GM18907 (cell line): Measurements from ENCODE around the gene MAG.

Source experiments
- ATAC-seq: cut with Tn5 transposase; IDR thresholded peaks from one replicate; pipeline ENCODE4 v1.9.1; 2021; ENCODE audit warnings: mild to moderate bottlenecking, moderate library complexity; ENCODE audit not compliant: unreplicated experiment

MAG gene

GRCh38 chr19:35340431-35340830 is 48.5 kb downstream of the MAG start:
- no peak for ATAC-seq

DNA sequence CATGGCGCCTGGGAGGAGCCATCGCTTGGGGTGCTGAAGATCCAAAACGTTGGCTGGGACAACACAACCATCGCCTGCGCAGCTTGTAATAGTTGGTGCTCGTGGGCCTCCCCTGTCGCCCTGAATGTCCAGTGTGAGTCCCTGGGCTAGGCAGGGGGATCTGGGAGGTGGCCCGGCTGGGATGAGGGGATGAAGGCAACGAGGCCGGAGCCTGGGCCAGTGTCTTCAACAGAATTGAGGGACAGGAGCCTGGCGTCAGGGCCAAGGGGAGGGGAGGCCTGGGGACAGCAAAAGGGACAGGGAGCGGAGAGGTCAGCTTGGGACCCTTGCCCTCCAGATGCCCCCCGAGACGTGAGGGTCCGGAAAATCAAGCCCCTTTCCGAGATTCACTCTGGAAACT is 49.0 kb downstream of the MAG start:
- ATAC-seq = no peak

- no peak for ATAC-seq
Observed at GRCh38 chr19:35341565-35342225, 49.7 kb downstream of the MAG start.

GRCh38 chr19:35342430-35342829 is 50.5 kb downstream of the MAG start:
- no peak for ATAC-seq

- ATAC-seq = no peak
Observed at GRCh38 chr19:35344511-35345031, 52.6 kb downstream of the MAG start.

DNA sequence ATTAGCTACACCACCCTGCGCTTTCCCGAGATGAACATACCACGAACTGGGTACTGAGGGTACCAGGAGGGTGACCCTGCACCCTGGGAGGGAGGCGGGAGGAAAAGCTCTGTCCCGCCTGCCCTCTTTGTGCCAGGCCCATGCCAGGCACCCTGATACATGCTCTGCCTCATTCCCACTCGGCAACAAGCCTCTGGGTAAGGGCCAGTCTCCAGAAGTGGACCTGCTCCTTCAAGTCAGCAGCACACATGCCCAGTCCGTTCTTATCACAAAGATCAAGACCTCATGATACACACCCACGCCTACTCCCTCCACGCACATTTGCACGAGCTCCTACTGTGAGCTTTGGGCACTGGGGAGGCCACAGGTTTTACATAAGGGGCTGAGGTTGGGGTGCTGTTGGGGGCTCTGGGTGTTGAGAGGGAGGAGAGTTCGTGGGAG is 53.7 kb downstream of the MAG start:
- ATAC-seq = no peak

- peak; percentile 31 for ATAC-seq
Observed at GRCh38 chr19:35346193-35347052, 54.5 kb downstream of the MAG start.

DNA sequence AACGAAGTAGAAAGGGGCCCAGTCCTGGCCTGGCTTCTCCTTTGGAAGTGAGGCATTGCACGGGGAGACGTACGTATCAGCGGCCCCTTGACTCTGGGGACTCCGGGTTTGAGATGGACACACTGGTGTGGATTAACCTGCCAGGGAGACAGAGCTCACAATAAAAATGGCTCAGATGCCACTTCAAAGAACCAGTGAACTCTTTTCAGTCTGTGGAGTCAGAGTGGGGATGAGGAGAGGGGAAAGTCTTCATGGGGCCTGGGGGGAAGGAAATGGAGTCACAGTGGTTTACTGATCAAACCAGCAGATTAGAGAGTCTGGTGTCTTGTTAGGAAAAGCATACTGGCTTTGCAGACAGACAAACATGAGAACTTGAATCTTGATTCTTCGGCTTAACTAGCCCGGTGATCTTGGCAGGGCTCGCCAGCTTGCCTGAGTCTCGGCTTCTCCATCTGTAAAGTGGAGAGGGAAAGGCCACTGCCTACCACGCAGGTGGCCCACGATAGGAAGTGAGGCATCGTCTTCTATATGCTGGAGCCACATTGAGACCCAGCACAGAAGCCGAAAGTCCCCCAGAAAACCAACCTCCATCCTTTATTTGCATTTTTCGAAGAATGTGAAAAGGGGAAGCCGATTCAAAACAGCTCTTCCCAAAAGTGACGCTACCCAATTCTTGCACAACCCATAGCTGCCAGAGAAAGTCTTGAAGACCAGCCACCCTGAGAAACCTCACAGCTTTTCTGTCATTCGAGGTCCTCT is 55.4 kb downstream of the MAG start, which contains the start of gene FFAR1:
FFAR1 (plus strand) TSS at position 732 of the 759 bp plus-strand sequence. CDS start 3,650 bp downstream, outside the sequence.
- peak; percentile 56 for ATAC-seq

DNA sequence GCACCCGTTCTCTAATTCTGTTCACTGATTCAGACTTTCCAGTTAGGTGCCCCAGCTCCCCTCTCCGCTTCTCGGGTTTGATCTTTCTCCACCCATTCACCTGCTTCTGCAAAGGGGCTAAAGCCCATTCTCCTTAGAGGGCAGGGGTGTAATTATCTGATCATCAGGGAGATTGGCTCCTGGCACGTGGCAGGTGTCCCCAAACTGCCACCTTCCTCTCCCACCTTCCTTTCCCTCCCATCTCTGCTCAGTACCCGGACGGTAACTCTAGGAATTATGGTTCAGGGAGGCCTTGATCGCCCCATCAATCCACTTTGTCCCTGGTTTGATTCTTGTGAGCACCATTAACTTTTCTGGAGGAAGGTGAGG is 56.0 kb downstream of the MAG start:
- no peak for ATAC-seq

DNA sequence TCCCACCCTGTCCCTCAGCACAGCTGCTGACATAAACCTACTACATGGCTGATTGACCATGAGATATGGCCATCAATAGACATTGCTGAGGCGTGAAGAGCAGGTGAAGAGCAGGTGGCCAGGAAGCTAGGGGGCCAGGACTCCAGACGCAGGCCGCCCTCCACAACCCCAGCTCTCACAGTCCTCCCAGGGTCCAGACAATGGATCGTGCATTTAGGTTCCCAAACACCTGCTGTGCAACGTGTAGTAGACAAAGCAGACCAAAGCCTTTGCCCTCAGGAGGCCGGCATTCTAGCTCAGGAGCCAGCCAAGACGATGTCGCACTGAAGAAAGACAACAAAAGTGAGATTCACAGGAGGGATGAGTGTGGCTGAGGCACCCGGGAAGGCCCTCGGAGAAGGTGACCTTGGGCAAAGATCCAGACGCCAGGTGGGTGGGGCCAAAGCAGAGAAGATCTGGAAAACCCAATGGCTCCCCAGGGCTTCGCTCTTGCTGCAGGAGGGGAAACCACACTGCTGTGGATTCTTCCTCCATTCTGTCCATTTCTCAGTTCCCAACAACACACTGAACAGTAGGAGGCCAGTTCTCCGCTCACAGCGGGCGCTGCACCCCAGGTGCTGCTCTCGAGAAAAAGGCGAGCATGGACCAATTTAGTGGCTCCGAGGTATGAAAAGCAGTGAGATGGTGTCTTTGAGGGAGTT is 57.1 kb downstream of the MAG start:
- no peak for ATAC-seq

DNA sequence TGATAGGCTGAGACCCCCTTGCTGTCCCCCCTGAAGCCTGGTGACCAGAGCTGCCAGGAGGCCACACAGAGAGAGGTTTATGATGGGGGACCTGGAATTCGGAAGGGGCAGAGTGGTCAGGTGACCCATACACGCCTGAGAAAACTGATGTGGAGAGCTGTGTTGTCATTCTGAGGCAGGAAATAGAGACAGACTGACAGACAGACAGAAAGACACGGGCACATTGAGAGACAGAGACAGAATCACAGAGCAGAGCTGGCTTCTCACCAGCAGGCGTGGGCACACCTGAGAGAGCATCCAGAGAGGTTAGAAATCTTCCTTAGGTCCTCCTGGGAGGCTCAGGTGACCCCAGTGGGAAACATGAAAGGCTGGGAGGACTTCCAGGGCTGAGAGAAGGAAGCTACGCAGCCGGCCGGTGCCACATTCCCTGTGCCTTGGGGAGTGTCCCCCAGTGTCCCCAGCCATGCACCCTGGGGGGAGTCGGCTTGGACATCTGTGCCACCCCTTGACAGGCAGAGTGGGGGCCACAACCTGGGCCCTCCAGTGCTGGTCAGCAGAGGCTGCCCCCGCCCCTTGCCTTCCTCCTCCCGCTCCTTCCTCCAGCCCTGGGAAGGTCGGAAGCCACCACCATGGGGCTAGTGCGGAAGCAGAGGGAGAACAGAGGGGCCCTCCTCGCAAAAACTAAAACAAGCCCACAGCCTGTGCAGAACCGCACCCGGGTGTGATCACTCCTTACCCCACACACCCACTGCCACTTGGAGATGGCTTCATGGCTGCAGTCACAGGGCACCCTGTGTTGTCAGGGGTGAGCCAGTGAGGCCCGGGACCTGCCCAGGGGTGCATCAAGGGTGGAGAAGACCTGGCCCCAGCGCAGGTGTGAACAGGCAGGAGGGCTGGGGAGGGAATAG is 57.9 kb downstream of the MAG start:
- no peak for ATAC-seq

- no peak for ATAC-seq
Observed at GRCh38 chr19:35350591-35350990, 58.6 kb downstream of the MAG start.

- no peak for ATAC-seq
Observed at GRCh38 chr19:35351411-35352176, 59.6 kb downstream of the MAG start.

GRCh38 chr19:35352177-35352447 is 60.2 kb downstream of the MAG start:
- no peak for ATAC-seq

DNA sequence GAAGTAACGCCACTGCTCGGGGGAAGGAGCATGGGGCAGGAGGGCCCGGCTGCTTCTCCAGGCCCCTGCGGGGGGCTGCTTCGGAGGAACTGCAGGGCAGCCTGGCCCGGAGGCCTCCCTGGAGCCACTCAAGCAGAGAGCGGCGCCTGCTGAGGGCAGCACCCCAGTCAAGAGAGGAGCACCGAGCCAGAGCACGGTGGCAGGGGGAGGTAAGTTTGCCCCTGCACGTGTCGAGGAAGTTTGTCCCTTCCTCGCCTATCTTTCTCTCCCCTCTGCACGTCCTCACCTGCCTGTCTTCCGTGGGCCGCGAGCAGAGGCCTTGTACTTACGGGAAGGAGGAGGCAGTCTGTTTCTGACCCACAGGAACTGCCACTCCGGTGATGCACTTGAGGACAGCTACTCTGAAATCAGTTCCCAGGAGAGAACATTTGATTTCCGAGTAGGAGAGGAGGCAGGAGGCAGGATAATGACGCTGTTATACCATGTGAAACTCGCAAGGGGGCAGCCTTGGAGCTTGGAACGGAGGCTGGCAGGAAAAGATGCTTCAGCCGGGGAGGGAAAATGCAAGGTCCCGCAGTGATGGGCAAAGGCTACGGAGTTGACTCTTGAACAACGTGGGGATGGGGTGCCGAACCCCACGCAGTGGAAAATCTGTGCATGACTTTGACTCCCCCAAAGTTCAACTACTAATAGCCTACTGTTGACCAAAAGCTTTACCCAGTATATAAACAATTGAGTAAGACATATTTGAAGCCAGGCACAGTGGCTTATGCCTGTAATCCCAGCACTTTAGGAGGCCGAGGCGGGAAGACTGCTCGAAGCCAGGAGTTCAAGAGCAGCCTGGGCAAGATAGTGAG is 60.7 kb downstream of the MAG start:
- peak; percentile 44 for ATAC-seq

DNA sequence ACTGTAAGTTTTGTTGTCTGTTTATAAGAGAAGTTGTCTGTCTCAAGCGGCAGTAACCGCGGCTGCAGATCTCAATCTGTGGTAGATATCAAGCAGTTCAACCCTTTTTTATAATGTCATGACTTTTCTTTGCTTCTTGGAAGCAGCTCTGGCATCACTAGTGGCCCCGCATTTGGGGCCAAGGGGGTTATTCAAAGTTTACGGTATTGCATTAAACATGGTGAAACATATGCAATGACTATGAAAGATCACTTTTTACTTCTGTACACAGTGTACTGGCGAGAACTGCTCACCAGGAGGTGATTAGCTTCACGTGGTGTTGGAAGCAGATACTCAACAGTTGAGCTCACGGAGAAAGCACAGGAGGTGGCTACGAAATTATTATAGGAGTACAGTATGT is 61.7 kb downstream of the MAG start:
- ATAC-seq = no peak

GRCh38 chr19:35354898-35355297 is 62.9 kb downstream of the MAG start:
- no peak for ATAC-seq

DNA sequence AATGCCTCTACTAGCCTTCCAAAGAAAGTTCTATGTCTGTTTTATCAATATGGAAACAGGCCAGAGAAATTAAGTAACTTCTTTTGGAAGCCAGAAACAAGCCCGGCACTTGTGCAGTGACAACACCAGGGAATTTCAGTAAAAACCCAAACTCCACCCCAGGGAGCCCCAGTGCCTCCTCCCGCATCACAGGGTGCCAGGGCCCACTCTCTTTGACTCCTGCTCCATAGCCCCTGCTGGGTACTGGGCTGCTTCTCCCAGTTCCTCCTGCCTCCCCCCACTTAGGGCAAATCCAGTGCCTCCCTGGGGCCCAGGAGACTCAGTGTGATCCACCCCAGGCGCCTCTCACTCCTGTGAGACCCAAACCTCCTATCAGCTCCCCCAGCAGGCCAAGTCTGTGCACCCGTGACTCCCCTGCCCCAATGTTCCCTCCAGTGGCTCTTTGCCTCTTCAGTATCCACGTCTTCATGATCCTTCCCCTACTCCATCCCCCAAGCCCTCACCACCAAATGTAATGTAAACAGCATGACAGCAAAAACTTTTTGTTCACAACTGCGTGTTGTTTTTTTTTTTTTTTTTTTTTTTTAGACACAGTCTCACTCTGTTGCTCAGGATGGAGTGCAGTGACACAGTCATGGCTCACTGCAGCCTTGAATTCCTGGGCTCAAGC is 64.0 kb downstream of the MAG start:
- ATAC-seq = no peak
